NT2/D1 (cell line): Measurements from ENCODE around the gene ASAP3.

Experiments
- SUZ12 ChIP-seq: IDR thresholded peaks from 2 replicates; pipeline ENCODE4 v1.6.1; 2011; ENCODE audit not compliant: insufficient read length, insufficient read depth; ENCODE audit errors: extremely low read depth
- YY1 ChIP-seq: IDR thresholded peaks from 2 replicates; pipeline ENCODE4 v1.6.1; 2011; ENCODE audit not compliant: insufficient read length, insufficient read depth
- ZNF274 ChIP-seq: IDR thresholded peaks from 2 replicates; pipeline ENCODE4 v1.6.1; 2011; ENCODE audit warnings: mild to moderate bottlenecking, low read depth, low read length

DNA sequence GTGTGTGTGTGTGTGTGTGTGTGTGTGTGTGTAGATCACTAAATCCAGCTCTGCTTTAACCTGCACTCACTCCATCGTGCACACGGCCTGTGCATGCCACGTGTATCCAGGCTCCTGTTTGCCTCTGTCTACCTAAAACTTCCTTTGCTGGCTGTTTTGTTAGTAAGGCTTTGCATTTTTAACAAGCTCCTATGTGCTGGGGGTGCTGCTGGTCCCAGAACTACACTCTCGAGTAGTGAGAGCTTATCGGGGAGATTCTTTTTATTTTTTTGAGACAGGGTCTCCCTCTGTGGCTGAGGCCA is 58.8 kb downstream of the ASAP3 start:
- TF ChIP-seq YY1 (no peak), SUZ12 (no peak), ZNF274 (no peak)
